Measurements from ENCODE around the gene STAG3.

- TF ChIP-seq CTCF (conservative IDR thresholded peaks at IDR 0.05; ENCODE audit: low read length) (no peak), EZH2phosphoT487 (IDR thresholded peaks at IDR 0.05; ENCODE audit: borderline replicate concordance) (no peak)
Observed at GRCh38 chr7:100170101-100170897, 7.4 kb upstream of the STAG3 start.
